OCI-LY7 (cell line): ENCODE results near the gene TRANK1. TPM values are rescaled to one million over a fixed set of nuclear protein-coding genes. Genes with fewer than 3 reads are reported as not detected.

Experiments
- BruUV-seq: library from RNA; stranded (reverse); fragments of 400-500 nt; replicated peaks from 2 replicates; lab custom pipeline; 2021; lab: Mats Ljungman, UMichigan
- CTCF ChIA-PET: fragments of 300-600 bp; sonication (Branson Sonifier 250); formaldehyde crosslinking; loops from one replicate; lab custom pipeline; 2022; ENCODE audit warnings: antibody characterized with exemption; ENCODE audit not compliant: unreplicated experiment; lab: Charles Lee
- POLR2A ChIA-PET: fragments of 300-600 bp; sonication (Branson Sonifier 250); formaldehyde crosslinking; loops from one replicate; lab custom pipeline; 2022; ENCODE audit warnings: antibody characterized with exemption; lab: Charles Lee
- DNase-seq: peaks from one replicate; pipeline ENCODE4 v3.0.0-alpha.2; 2015; ENCODE audit warnings: low spot score
- H2AFZ ChIP-seq: fragments of 200-600 bp; sonication (generic), shearing (Covaris generic); 2 replicates; pipeline ENCODE4 v1.6.1; 2014; ENCODE audit warnings: mild to moderate bottlenecking, antibody characterized with exemption, low read length, moderate library complexity
- H3K27ac ChIP-seq: fragments of 200-600 bp; sonication (generic); 2 replicates; pipeline ENCODE4 v1.5.1; 2014; ENCODE audit warnings: mixed run types, low read depth, mild to moderate bottlenecking, moderate library complexity, low read length, inconsistent platforms; ENCODE audit not compliant: poor library complexity, severe bottlenecking
- H3K36me3 ChIP-seq: fragments of 200-600 bp; sonication (generic); 2 replicates; pipeline ENCODE4 v1.6.1; 2014; ENCODE audit warnings: mild to moderate bottlenecking, antibody characterized with exemption, low read length, moderate library complexity, mixed read lengths; ENCODE audit not compliant: insufficient read depth
- H3K4me1 ChIP-seq: fragments of 200-600 bp; sonication (generic); 2 replicates; pipeline ENCODE4 v1.5.1; 2014; ENCODE audit warnings: mild to moderate bottlenecking, low read length; ENCODE audit not compliant: insufficient read depth, poor library complexity, severe bottlenecking
- H3K4me2 ChIP-seq: fragments of 200-600 bp; sonication (generic); 2 replicates; pipeline ENCODE4 v1.6.1; 2014; ENCODE audit warnings: mild to moderate bottlenecking, low read length
- H3K4me3 ChIP-seq: fragments of 200-600 bp; sonication (generic); 2 replicates; pipeline ENCODE4 v1.5.1; 2014; ENCODE audit warnings: mild to moderate bottlenecking, low read depth, low read length; ENCODE audit not compliant: poor library complexity, severe bottlenecking
- H3K79me2 ChIP-seq: fragments of 200-600 bp; sonication (generic); 2 replicates; pipeline ENCODE4 v1.6.1; 2016; ENCODE audit warnings: low read depth, mild to moderate bottlenecking, low read length, moderate library complexity, mixed read lengths; ENCODE audit not compliant: insufficient read depth
- H3K9me2 ChIP-seq: fragments of 200-600 bp; sonication (generic); 2 replicates; pipeline ENCODE4 v1.6.1; 2016; ENCODE audit warnings: mild to moderate bottlenecking, low read length, mixed read lengths; ENCODE audit not compliant: insufficient read depth
- H3K9me3 ChIP-seq: fragments of 200-600 bp; sonication (generic); 2 replicates; pipeline ENCODE4 v1.6.1; 2014; ENCODE audit warnings: mild to moderate bottlenecking, mixed run types, low read length, mixed read lengths
- H4K20me1 ChIP-seq: fragments of 200-600 bp; sonication (generic); 2 replicates; pipeline ENCODE4 v1.6.1; 2014; ENCODE audit warnings: mild to moderate bottlenecking, antibody characterized with exemption, low read length, moderate library complexity, mixed read lengths; ENCODE audit not compliant: insufficient read depth
- CTCF ChIP-seq: fragments of 200-600 bp; sonication (generic); conservative IDR thresholded peaks from 2 replicates; pipeline ENCODE4 v1.5.1; 2014; ENCODE audit warnings: mild to moderate bottlenecking, antibody characterized with exemption, low read length, moderate library complexity, mixed read lengths
- EZH2phosphoT487 ChIP-seq: fragments of 200-600 bp; sonication (generic); IDR thresholded peaks from 2 replicates; pipeline ENCODE4 v1.6.1; 2018; ENCODE audit warnings: low read depth, borderline replicate concordance, mild to moderate bottlenecking, mixed run types, antibody characterized with exemption, low read length, moderate library complexity, mixed read lengths
- intact Hi-C: fragments of 100-400 bp; cut with micrococcal nuclease; formaldehyde crosslinking; loops from one replicate; pipeline ENCODE4 v1.10.0; 2022; ENCODE audit not compliant: unreplicated experiment
- total RNA-seq, 2 experiments: library from RNA; depleted of rRNA in 1 of 2; stranded (reverse); fragments of >200 nt in 1 of 2; shearing (Covaris generic) in 1 of 2; gene quantifications; 2 replicates each; pipeline ENCODE4 v1.2.3, GENCODE V29; 2014 to 2022

TRANK1 gene
- total RNA-seq, 2 experiments from 2014 or later = 34.9 to 57.1 TPM

- no TSS peak for BruUV-seq
- Histone ChIP-seq H3K4me3 (no peak overlapping the region), H4K20me1 (no peaks in the 10 kb centered on the region), H3K36me3 (peaks cover 23% of the 10 kb centered on the region), H3K4me1 (peaks cover 79% of the 10 kb centered on the region), H3K9me2 (no peaks in the 10 kb centered on the region), H3K9me3 (no peaks in the 10 kb centered on the region), H3K27ac (peak overlapping the region; percentile 99), H3K4me2 (peak overlapping the region; percentile 88), H2AFZ (no peak overlapping the region; the same call in 1 of the 2 replicates), H3K79me2 (peaks cover 62% of the 10 kb centered on the region; the same call in 1 of the 2 replicates)
- POLR2A ChIA-PET = interaction anchor here (0.6 to 7.2 kb wide), 10 partner anchors 8 to 88 kb away, joined by 3 to 55 read pairs (median 3); no protein-coding TSS in a partner anchor
- intact Hi-C loops = no loop called here
- TF ChIP-seq CTCF (no peak), EZH2phosphoT487 (no peak)
- CTCF ChIA-PET = interaction anchor here (0.5 kb wide), 1 partner anchor 15 kb away, joined by 3 read pairs; no protein-coding TSS in a partner anchor
- DNase-seq = no peak
Observed at GRCh38 chr3:36909666-36910065, 35.2 kb downstream of the TRANK1 start.

DNA sequence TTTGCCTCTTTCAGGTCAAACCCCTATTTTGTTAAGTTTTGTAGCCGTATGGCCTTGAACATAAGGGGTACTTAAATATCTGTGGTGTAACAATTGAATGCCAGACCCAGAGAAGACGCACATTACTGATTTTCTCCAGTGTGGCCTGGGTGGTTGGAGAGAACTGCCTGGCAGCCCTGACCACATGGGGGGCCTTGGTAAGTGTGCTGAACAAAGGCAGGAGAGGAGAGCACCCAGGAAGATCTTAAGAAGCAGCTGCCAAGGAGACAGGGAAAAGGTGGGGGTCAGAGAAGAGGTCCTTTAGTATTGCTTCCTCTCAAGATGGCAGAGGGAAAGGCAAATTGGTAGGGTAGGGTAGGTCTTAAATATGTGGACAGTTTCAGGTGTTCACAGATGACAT lies 35.7 kb downstream of the TRANK1 start:
- H3K9me3 ChIP-seq = no peaks in the 10 kb centered on the region
- CTCF ChIA-PET = no interaction called here
- peak overlapping the region; percentile 88 for H3K4me2 ChIP-seq
- no peaks in the 10 kb centered on the region for H3K9me2 ChIP-seq
- H3K27ac ChIP-seq = peak overlapping the region; percentile 99
- no peak for DNase-seq
- TF ChIP-seq CTCF = no peak
- no peak for TF ChIP-seq EZH2phosphoT487
- peaks cover 23% of the 10 kb centered on the region for H3K36me3 ChIP-seq
- POLR2A ChIA-PET = interaction anchor here (0.8 to 7.2 kb wide), 6 partner anchors 10 to 34 kb away, joined by 3 to 55 read pairs (median 4); no protein-coding TSS in a partner anchor
- no peaks in the 10 kb centered on the region for H4K20me1 ChIP-seq
- peaks cover 60% of the 10 kb centered on the region; the same call in 1 of the 2 replicates for H3K79me2 ChIP-seq
- H3K4me1 ChIP-seq = peaks cover 81% of the 10 kb centered on the region
- H2AFZ ChIP-seq = peak overlapping the region; percentile 57; the same call in 1 of the 2 replicates
- intact Hi-C loops = no loop called here
- no TSS peak for BruUV-seq
- peak overlapping the region; percentile 70 for H3K4me3 ChIP-seq

DNA sequence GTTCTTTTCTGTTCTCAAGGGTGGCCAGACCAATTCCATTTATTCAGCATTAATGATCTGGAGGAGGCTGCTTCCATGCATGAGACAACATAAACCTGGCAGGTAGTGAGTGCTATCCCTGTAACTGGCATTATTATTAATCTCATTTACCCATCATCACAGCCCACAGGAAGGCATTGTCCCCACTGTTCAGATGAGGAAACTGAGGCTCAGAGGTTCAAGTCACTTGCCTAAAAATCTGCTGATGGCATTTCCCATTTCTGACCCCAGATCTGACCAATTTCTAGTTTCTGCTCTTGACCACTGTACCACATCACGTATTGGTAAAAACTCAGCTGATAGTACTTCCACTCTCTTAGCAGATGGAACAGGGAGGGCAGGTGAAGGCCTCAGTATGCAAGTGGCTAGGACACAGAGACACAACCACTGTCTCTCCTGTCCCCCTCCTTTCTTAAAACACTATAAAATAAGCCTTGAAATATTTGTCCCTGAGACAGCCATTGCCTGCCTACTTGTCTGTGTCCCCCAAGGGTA lies 36.1 kb downstream of the TRANK1 start:
- intact Hi-C loops = no loop called here
- H3K79me2 ChIP-seq = peaks cover 55% of the 10 kb centered on the region; the same call in 1 of the 2 replicates
- H4K20me1 ChIP-seq = no peaks in the 10 kb centered on the region
- peaks cover 77% of the 10 kb centered on the region for H3K4me1 ChIP-seq
- H3K4me2 ChIP-seq = peak overlapping the region; percentile 88
- no peaks in the 10 kb centered on the region for H3K9me2 ChIP-seq
- ChIA-PET CTCF (no interaction called here), POLR2A (interaction anchor here (1.0 to 7.2 kb wide), 8 partner anchors 9 to 84 kb away, joined by 3 to 55 read pairs (median 5); partner anchors contain the start of genes EPM2AIP1, MLH1 and TRANK1)
- peak overlapping the region; percentile 57; the same call in 1 of the 2 replicates for H2AFZ ChIP-seq
- no peaks in the 10 kb centered on the region for H3K9me3 ChIP-seq
- TF ChIP-seq CTCF = no peak
- no peak for TF ChIP-seq EZH2phosphoT487
- BruUV-seq = no TSS peak
- peak overlapping the region; percentile 70 for H3K4me3 ChIP-seq
- DNase-seq = no peak
- peak overlapping the region; percentile 99 for H3K27ac ChIP-seq
- peaks cover 23% of the 10 kb centered on the region for H3K36me3 ChIP-seq
